HepG2 (cell line): ENCODE data around the gene HARS2. TPM values are rescaled to one million over a fixed set of nuclear protein-coding genes. Genes with fewer than 3 reads are reported as not detected.
A peak's percentile ranks its signal among the peaks of the same experiment; 100 is the strongest.

Experiments used
- EED ChIP-seq: sonication (generic); formaldehyde crosslinking; IDR thresholded peaks from 2 replicates; pipeline ENCODE4 v1.5.0; 2020; ENCODE audit warnings: mild to moderate bottlenecking, missing genetic modification reagents
- ELF1 ChIP-seq: sonication (generic); formaldehyde crosslinking; IDR thresholded peaks from 2 replicates; pipeline ENCODE4 v1.4.0; 2020; ENCODE audit warnings: missing genetic modification reagents
- KDM3A ChIP-seq: IDR thresholded peaks from 2 replicates; pipeline ENCODE4 v1.6.1; 2018; ENCODE audit warnings: low read depth, missing compliant biosample characterization
- MZF1 ChIP-seq: sonication (generic); formaldehyde crosslinking; IDR thresholded peaks from 2 replicates; pipeline ENCODE4 v1.8.1; 2023; ENCODE audit warnings: mild to moderate bottlenecking, missing genetic modification reagents, borderline replicate concordance
- RBM22 ChIP-seq: fragments of 200-400 bp; formaldehyde crosslinking; optimal IDR thresholded peaks from 2 replicates; pipeline ENCODE3; 2017; ENCODE audit warnings: mild to moderate bottlenecking, low read length, moderate library complexity
- SAFB2 ChIP-seq: sonication (generic); formaldehyde crosslinking; IDR thresholded peaks from 2 replicates; pipeline ENCODE4 v1.5.1; 2020; ENCODE audit warnings: missing genetic modification reagents, low read depth, mild to moderate bottlenecking, borderline replicate concordance
- SSRP1 ChIP-seq: IDR thresholded peaks from 2 replicates; pipeline ENCODE4 v1.6.1; 2016; ENCODE audit warnings: control low read depth
- ZNF501 ChIP-seq: sonication (generic); formaldehyde crosslinking; IDR thresholded peaks from 2 replicates; pipeline ENCODE4 v1.5.1; 2020; ENCODE audit warnings: mild to moderate bottlenecking, moderate library complexity, missing genetic modification reagents
- ZNF547 ChIP-seq: sonication (generic); formaldehyde crosslinking; IDR thresholded peaks from 2 replicates; pipeline ENCODE4 v1.5.1; 2020; ENCODE audit warnings: mild to moderate bottlenecking, missing genetic modification reagents
- polyA plus RNA-seq, 8 experiments: library from polyadenylated mRNA; depleted of rRNA in 3 of 8; stranded (reverse) in 7 of 8; unstranded in 1 of 8; fragments of >200 nt; fragmentation: Illumina TruSeq in 4 of 8; extraction: Trizol in 4 of 8; gene quantifications; 2 replicates each; pipeline versions ENCODE4 v1.2.1 to v1.2.3, GENCODE V29; 2011 to 2016; ENCODE audit warnings: low read depth in 4 of 8, missing spikeins in 1 of 8, mixed read lengths in 1 of 8; ENCODE audit not compliant: insufficient read depth in 1 of 8
- total RNA-seq, 5 experiments: library from RNA; depleted of rRNA; stranded (reverse); fragments of >200 nt; fragmentation: Illumina TruSeq; extraction: Trizol; gene quantifications; 2 replicates each; pipeline ENCODE4 v1.2.3, GENCODE V29; 2016; ENCODE audit warnings: low read depth in 1 of 5
- TF ChIP-seq, protein P1 (sequence below): sonication (generic); formaldehyde crosslinking; IDR thresholded peaks from 2 replicates; pipeline ENCODE4 v1.4.0; 2020; ENCODE audit warnings: missing genetic modification reagents
- TF ChIP-seq, protein P2 (sequence below): sonication (generic); formaldehyde crosslinking; IDR thresholded peaks from 2 replicates; pipeline ENCODE4 v1.5.0; 2020; ENCODE audit warnings: mild to moderate bottlenecking, missing genetic modification reagents, borderline replicate concordance
- TF ChIP-seq, protein P3 (sequence below): sonication (generic); formaldehyde crosslinking; IDR thresholded peaks from 2 replicates; pipeline ENCODE4 v1.4.0; 2020; ENCODE audit warnings: mild to moderate bottlenecking, missing genetic modification reagents
- TF ChIP-seq, protein P4 (sequence below): sonication (generic); formaldehyde crosslinking; IDR thresholded peaks from 2 replicates; pipeline ENCODE4 v1.4.0; 2020; ENCODE audit warnings: missing genetic modification reagents, mild to moderate bottlenecking, borderline replicate concordance

HARS2 gene
- total and polyA plus RNA-seq, 2 of the 13 experiments (the other 11 are each of a cell fraction or from before 2014, with no cell fraction given) = 17.9 to 25.8 TPM

DNA sequence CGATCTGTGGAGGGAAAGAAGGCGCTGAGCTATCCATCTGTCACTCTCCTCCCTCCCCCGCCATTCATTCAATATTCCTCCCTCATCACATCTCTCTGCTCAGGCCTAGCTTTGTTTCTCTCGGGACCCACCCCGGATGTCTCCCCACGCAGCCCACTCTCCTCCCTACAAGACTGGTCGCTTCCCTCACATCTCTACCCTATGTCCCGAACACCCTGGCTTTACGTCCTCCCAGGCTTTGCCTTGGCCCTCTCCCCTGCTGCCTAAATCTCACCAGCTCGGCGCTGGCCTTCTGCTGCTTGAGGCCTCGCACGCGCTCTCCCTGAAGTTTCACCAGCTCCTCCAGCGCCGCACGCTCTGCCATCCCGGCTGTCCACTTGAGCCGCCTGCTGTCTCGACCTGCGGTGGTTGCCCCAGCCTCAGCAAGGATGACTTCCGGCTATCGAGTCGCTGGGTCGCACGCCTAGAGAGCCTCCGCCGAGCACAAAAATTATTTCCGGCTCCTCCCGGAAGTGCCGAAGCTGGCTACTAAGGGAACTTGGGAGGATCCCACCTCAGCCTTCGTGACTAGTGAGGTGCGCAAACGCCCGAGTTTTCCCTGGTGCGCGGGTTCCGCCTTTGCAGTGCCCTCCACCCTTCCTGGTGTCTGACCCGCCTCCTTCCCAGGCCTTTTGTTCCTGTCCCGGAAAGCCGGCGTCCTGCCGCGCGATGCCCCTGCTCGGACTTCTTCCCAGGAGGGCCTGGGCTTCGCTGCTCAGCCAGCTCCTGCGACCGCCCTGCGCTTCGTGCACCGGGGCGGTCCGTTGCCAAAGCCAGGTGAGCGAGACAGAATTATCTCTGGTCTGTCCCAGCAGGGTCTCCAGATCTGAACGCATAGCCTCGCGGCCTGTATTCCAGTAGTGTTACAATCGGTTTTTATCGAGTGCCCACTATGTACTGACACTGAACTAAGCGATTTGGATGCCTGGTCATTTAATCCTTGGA lies at the start of gene HARS2, which contains the start of gene HARS1 (continued):
- TF ChIP-seq, protein P1, sequence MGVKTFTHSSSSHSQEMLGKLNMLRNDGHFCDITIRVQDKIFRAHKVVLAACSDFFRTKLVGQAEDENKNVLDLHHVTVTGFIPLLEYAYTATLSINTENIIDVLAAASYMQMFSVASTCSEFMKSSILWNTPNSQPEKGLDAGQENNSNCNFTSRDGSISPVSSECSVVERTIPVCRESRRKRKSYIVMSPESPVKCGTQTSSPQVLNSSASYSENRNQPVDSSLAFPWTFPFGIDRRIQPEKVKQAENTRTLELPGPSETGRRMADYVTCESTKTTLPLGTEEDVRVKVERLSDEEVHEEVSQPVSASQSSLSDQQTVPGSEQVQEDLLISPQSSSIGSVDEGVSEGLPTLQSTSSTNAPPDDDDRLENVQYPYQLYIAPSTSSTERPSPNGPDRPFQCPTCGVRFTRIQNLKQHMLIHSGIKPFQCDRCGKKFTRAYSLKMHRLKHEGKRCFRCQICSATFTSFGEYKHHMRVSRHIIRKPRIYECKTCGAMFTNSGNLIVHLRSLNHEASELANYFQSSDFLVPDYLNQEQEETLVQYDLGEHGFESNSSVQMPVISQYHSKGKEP (CRISPR knock-in tag) = peak; percentile 64; the same call in 1 of the 2 replicates
- TF ChIP-seq, protein P2, sequence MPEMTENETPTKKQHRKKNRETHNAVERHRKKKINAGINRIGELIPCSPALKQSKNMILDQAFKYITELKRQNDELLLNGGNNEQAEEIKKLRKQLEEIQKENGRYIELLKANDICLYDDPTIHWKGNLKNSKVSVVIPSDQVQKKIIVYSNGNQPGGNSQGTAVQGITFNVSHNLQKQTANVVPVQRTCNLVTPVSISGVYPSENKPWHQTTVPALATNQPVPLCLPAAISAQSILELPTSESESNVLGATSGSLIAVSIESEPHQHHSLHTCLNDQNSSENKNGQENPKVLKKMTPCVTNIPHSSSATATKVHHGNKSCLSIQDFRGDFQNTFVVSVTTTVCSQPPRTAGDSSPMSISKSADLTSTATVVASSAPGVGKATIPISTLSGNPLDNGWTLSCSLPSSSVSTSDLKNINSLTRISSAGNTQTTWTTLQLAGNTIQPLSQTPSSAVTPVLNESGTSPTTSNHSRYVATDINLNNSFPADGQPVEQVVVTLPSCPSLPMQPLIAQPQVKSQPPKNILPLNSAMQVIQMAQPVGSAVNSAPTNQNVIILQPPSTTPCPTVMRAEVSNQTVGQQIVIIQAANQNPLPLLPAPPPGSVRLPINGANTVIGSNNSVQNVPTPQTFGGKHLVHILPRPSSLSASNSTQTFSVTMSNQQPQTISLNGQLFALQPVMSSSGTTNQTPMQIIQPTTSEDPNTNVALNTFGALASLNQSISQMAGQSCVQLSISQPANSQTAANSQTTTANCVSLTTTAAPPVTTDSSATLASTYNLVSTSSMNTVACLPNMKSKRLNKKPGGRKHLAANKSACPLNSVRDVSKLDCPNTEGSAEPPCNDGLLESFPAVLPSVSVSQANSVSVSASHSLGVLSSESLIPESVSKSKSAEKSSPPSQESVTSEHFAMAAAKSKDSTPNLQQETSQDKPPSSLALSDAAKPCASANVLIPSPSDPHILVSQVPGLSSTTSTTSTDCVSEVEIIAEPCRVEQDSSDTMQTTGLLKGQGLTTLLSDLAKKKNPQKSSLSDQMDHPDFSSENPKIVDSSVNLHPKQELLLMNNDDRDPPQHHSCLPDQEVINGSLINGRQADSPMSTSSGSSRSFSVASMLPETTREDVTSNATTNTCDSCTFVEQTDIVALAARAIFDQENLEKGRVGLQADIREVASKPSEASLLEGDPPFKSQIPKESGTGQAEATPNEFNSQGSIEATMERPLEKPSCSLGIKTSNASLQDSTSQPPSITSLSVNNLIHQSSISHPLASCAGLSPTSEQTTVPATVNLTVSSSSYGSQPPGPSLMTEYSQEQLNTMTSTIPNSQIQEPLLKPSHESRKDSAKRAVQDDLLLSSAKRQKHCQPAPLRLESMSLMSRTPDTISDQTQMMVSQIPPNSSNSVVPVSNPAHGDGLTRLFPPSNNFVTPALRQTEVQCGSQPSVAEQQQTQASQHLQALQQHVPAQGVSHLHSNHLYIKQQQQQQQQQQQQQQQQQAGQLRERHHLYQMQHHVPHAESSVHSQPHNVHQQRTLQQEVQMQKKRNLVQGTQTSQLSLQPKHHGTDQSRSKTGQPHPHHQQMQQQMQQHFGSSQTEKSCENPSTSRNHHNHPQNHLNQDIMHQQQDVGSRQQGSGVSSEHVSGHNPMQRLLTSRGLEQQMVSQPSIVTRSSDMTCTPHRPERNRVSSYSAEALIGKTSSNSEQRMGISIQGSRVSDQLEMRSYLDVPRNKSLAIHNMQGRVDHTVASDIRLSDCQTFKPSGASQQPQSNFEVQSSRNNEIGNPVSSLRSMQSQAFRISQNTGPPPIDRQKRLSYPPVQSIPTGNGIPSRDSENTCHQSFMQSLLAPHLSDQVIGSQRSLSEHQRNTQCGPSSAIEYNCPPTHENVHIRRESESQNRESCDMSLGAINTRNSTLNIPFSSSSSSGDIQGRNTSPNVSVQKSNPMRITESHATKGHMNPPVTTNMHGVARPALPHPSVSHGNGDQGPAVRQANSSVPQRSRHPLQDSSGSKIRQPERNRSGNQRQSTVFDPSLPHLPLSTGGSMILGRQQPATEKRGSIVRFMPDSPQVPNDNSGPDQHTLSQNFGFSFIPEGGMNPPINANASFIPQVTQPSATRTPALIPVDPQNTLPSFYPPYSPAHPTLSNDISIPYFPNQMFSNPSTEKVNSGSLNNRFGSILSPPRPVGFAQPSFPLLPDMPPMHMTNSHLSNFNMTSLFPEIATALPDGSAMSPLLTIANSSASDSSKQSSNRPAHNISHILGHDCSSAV (CRISPR knock-in tag) = peak; percentile 86; the same call in 1 of the 2 replicates
- peak; percentile 97 for TF ChIP-seq ELF1 (CRISPR knock-in tag)
- 0 out of 2 replicates have a peak, but pooled peaks have one; percentile 25 for TF ChIP-seq MZF1 (CRISPR knock-in tag)
- TF ChIP-seq, protein P3, sequence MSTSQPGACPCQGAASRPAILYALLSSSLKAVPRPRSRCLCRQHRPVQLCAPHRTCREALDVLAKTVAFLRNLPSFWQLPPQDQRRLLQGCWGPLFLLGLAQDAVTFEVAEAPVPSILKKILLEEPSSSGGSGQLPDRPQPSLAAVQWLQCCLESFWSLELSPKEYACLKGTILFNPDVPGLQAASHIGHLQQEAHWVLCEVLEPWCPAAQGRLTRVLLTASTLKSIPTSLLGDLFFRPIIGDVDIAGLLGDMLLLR (CRISPR knock-in tag) = no peak
- TF ChIP-seq RBM22 = no peak
- peak; percentile 63; the same call in 1 of the 2 replicates for TF ChIP-seq SAFB2 (CRISPR knock-in tag)
- TF ChIP-seq, protein P4, sequence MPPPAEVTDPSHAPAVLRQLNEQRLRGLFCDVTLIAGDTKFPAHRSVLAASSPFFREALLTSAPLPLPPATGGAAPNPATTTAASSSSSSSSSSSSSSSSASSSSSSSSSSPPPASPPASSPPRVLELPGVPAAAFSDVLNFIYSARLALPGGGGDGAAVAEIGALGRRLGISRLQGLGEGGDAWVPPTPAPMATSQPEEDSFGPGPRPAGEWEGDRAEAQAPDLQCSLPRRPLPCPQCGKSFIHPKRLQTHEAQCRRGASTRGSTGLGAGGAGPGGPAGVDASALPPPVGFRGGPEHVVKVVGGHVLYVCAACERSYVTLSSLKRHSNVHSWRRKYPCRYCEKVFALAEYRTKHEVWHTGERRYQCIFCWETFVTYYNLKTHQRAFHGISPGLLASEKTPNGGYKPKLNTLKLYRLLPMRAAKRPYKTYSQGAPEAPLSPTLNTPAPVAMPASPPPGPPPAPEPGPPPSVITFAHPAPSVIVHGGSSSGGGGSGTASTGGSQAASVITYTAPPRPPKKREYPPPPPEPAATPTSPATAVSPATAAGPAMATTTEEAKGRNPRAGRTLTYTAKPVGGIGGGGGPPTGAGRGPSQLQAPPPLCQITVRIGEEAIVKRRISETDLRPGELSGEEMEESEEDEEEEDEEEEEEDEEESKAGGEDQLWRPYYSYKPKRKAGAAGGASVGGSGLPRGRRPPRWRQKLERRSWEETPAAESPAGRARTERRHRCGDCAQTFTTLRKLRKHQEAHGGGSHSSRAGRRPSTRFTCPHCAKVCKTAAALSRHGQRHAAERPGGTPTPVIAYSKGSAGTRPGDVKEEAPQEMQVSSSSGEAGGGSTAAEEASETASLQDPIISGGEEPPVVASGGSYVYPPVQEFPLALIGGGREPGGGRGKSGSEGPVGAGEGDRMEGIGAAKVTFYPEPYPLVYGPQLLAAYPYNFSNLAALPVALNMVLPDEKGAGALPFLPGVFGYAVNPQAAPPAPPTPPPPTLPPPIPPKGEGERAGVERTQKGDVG = peak; percentile 70; the same call in 1 of the 2 replicates
- TF ChIP-seq EED (CRISPR knock-in tag) = peak; percentile 71
- TF ChIP-seq KDM3A (CRISPR knock-in tag) = 0 out of 2 replicates have a peak, but pooled peaks have one; percentile 26
- no peak for TF ChIP-seq ZNF547
- TF ChIP-seq SSRP1 = no peak
- peak; percentile 98 for TF ChIP-seq ZNF501
